Left ventricle myocardium inferior (tissue), 1 donor: ENCODE measurements around the gene KCNK2. TPM values are rescaled to one million over a fixed set of nuclear protein-coding genes. Genes with fewer than 3 reads are reported as not detected.

Source experiments
- DNase-seq: peaks from one replicate; pipeline ENCODE4 v3.0.0-alpha.2; 2020
- H3K27ac ChIP-seq: fragments of 200-600 bp; replicated peaks from 2 replicates; pipeline ENCODE4 v1.8.0; 2021
- H3K27me3 ChIP-seq: fragments of 200-600 bp; 2 replicates; pipeline ENCODE4 v1.8.0; 2021; ENCODE audit warnings: low read depth
- H3K36me3 ChIP-seq: fragments of 200-600 bp; 2 replicates; pipeline ENCODE4 v1.8.0; 2021
- H3K4me1 ChIP-seq: fragments of 200-600 bp; 2 replicates; pipeline ENCODE4 v1.8.0; 2021
- H3K4me3 ChIP-seq: fragments of 200-600 bp; 2 replicates; pipeline ENCODE4 v1.8.0; 2021; ENCODE audit warnings: mild to moderate bottlenecking, moderate library complexity
- H3K9me3 ChIP-seq: fragments of 200-600 bp; replicated peaks from 2 replicates; pipeline ENCODE4 v1.8.0; 2021
- intact Hi-C: fragments of 100-400 bp; cut with micrococcal nuclease; formaldehyde crosslinking; loops from one replicate; pipeline ENCODE4 v1.11.0; 2022
- total RNA-seq: library from RNA; stranded (reverse); fragmentation: NEBNext Ultra II Directional; extraction: Animal tissue kit (Norgen Biotek cat#: 25700); gene quantifications from one replicate; pipeline ENCODE4 v1.2.1, GENCODE V29; 2021
- TF ChIP-seq, protein P1 (sequence below): fragments of 200-600 bp; IDR thresholded peaks from 2 replicates; pipeline ENCODE4 v1.8.0; 2021; ENCODE audit warnings: antibody characterized with exemption, mild to moderate bottlenecking, borderline replicate concordance
- donor health status: DM: no; HTN: yes; CAD: no; lungs with severe emphysema.

KCNK2 gene
- total RNA-seq, 1 donor from 2014 or later, result 0.08 TPM

GRCh38 chr1:215219372-215219771 lies 136.8 kb downstream of the KCNK2 start:
- no peak overlapping the region for H3K27ac ChIP-seq
- H3K27me3 ChIP-seq, result no peaks in the 10 kb centered on the region
- intact Hi-C loops, result no loop called here
- no peak overlapping the region for H3K4me3 ChIP-seq
- H3K4me1 ChIP-seq, result no peaks in the 10 kb centered on the region
- TF ChIP-seq, protein P1, sequence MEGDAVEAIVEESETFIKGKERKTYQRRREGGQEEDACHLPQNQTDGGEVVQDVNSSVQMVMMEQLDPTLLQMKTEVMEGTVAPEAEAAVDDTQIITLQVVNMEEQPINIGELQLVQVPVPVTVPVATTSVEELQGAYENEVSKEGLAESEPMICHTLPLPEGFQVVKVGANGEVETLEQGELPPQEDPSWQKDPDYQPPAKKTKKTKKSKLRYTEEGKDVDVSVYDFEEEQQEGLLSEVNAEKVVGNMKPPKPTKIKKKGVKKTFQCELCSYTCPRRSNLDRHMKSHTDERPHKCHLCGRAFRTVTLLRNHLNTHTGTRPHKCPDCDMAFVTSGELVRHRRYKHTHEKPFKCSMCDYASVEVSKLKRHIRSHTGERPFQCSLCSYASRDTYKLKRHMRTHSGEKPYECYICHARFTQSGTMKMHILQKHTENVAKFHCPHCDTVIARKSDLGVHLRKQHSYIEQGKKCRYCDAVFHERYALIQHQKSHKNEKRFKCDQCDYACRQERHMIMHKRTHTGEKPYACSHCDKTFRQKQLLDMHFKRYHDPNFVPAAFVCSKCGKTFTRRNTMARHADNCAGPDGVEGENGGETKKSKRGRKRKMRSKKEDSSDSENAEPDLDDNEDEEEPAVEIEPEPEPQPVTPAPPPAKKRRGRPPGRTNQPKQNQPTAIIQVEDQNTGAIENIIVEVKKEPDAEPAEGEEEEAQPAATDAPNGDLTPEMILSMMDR, result no peak
- no peaks in the 10 kb centered on the region for H3K36me3 ChIP-seq
- no peak for DNase-seq
- H3K9me3 ChIP-seq, result no peaks in the 10 kb centered on the region

GRCh38 chr1:215220346-215220745 lies 137.8 kb downstream of the KCNK2 start:
- Histone ChIP-seq H3K4me1 (no peaks in the 10 kb centered on the region), H3K9me3 (no peaks in the 10 kb centered on the region), H3K36me3 (no peaks in the 10 kb centered on the region), H3K4me3 (no peak overlapping the region), H3K27ac (no peak overlapping the region), H3K27me3 (no peaks in the 10 kb centered on the region)
- DNase-seq, result no peak
- TF ChIP-seq, protein P1, result no peak
- intact Hi-C loops, result no loop called here

DNA sequence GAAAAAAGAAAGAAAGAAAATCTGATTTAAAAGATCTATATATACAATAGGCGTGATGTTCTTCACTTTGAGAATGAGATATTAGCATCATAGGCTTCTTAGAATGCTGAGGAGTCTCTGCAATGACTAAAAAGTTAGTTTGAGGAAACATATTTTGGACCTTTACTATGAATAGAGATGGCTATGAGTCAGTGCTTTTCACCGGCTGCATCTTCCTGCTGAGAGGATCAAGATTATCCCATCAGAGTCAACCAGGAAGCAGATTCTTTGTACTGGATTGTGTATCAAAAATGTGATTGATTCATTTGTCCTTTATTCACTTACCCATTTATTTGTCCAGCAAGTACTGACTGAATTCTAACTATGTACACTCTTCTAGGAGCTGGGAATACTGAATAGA lies 144.2 kb downstream of the KCNK2 start:
- H3K4me1 ChIP-seq, result no peaks in the 10 kb centered on the region
- DNase-seq, result no peak
- H3K4me3 ChIP-seq, result no peak overlapping the region
- H3K9me3 ChIP-seq, result no peaks in the 10 kb centered on the region
- no peaks in the 10 kb centered on the region for H3K36me3 ChIP-seq
- no peak overlapping the region for H3K27ac ChIP-seq
- H3K27me3 ChIP-seq, result no peaks in the 10 kb centered on the region
- TF ChIP-seq, protein P1, result no peak
- intact Hi-C loops, result no loop called here

GRCh38 chr1:215228193-215228592 lies 145.7 kb downstream of the KCNK2 start:
- H3K4me1 ChIP-seq, result no peaks in the 10 kb centered on the region
- no peaks in the 10 kb centered on the region for H3K27me3 ChIP-seq
- no peaks in the 10 kb centered on the region for H3K36me3 ChIP-seq
- TF ChIP-seq, protein P1, result no peak
- intact Hi-C loops, result no loop called here
- no peak overlapping the region for H3K4me3 ChIP-seq
- no peaks in the 10 kb centered on the region for H3K9me3 ChIP-seq
- H3K27ac ChIP-seq, result no peak overlapping the region
- DNase-seq, result no peak

DNA sequence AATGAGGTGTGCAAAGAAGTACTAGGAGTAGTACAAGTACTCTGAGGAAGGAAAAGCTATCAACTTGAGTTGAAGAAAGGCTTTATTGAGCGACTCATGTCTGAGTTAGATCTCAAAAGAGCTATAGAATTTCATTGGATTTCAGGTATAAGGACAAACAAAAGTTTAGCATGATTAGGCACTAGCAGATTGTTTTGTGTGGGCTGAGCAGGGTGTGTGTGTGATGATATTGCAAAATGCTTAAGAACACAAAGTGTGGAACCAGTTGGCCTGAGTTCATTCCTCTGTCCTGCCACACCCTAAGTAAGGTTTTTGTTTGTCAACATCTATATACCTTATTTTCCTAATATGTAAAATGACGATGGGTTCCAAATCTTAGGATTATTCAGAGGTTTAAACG lies 158.9 kb downstream of the KCNK2 start:
- Histone ChIP-seq H3K4me3 (no peak overlapping the region), H3K36me3 (no peaks in the 10 kb centered on the region), H3K9me3 (no peaks in the 10 kb centered on the region), H3K27ac (no peak overlapping the region), H3K4me1 (no peaks in the 10 kb centered on the region), H3K27me3 (no peaks in the 10 kb centered on the region)
- intact Hi-C loops, result no loop called here
- TF ChIP-seq, protein P1, result no peak
- no peak for DNase-seq
